Stimulated activated CD4-positive, alpha-beta T cell treated with anti-CD3 and anti-CD28 coated beads, Interleukin-12 subunit alpha, Interleukin-12 subunit beta, amount 100 ng/mL, for 24 hours (primary cell): Measurements from ENCODE around the gene PARVG.

Source experiments
- DNase-seq, 2 experiments: peaks; one replicate each; pipeline ENCODE4 v3.0.0-alpha.2; 2020; ENCODE audit warnings: low read depth in 2 of 2

PARVG gene

DNA sequence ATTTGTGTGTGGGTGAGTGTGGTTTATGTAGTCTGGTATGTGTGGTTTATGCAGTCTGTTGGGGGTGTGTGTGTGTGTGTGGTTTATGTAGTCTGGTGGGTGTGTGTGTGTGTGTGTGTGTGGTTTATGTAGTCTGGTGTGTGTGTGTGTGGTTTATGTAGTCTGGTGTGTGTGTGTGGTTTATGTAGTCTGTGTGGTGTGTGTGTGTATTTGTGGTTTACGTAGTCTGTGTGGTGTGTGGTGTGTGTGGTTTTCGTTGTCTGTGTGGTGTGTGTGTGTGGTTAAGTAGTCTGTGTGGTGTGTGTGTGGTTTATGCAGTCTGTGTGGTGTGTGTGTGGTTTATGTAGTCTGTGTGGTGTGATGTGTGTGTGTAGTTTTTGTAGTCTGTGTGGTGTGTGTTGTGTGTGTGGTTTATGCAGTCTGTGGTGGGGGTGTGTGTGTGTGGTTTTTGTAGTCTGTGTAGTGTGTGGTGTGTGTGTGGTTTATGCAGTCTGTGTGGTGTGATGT is 26.2 kb upstream of the PARVG start:
- DNase-seq: no peak

DNA sequence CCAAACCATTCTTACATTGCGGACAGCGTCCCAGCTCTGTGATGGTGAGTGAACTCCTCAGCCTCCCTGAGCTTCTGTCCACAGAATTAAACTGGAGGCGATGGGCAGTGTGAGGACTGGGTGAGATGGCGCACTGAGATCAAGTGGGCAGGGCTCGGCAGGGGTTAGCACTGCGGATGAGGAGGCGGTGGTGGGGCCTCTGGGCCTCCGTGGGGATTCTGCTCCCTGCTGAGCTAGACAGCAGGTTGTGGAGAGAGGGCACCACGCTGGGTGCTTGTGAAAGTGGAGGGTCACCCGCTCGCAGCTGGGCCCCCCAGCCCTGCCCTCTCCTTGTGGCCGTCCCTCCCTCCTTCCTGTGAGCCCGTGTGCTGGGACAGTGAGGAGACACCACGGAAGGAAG is 25.6 kb upstream of the PARVG start:
- no peak for DNase-seq

DNA sequence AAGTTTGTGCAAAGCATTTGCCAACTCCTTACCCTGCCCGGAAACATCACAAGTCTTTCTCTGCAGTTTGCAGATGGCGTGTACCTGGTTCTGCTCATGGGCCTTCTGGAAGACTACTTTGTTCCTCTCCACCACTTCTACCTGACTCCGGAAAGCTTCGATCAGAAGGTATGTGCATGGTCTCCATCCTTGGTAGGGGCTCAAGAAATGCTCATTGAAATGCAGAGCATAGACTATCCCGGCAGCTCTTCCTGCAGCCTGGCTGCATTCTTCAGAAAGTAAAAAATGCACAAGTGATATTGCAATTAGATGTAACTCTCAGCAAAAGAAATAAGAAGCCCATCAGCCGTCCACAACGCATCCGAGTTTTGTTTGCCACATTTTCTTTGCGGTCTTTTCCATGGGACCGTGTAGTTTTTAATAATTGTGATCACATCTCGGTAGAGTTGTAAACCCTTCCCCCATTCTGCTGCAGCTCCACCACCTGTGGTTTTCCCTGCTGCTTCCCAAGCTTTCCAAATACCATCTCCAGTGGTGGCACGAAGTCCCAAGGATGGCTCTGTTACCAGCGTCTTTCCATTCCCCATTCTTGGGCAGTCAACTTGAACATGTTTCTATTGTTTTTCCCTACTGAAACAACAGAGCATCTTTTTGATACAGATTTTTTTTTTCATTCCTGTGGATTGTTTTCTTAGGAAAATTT is 22.7 kb upstream of the PARVG start:
- no peak for DNase-seq

DNA sequence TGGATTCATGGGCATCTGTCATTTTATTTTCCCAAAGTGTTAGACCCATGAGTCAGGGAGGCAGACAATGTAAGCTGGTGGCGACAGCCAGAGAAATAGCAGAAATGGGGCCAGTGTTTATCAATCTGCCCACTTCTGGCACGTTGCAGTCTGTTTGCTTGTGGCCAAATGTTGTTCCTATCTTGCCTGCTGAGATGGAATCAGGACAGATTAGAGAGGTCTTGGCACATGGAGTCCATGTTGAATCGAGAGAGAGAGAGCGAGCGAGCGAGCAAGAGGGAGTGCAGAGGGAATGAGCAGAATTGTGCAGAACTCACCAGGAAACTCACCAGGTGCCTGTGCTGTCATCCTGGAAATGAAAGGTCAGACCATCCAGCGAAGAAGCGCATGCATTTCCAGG is 21.9 kb upstream of the PARVG start:
- no peak for DNase-seq

DNA sequence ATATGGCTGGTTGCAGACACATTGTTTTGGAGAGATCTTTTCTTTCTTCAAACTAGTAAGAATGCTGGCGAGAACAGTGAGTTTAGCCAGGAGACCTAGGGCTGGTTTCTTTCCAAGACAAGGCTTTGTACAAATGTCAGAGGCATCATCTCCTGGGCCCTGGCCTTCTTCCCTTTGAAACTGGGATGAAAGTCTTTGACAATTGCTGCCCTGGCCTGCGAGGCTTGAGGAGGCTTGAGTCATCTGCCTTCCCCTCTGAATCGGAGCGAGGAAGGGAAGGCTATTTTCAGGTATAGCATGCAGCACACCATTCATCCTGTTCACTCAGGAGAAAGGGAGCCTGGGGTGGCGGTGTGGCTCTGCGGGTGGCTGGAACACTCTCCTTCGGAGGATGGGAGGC is 21.5 kb upstream of the PARVG start:
- DNase-seq: no peak

DNA sequence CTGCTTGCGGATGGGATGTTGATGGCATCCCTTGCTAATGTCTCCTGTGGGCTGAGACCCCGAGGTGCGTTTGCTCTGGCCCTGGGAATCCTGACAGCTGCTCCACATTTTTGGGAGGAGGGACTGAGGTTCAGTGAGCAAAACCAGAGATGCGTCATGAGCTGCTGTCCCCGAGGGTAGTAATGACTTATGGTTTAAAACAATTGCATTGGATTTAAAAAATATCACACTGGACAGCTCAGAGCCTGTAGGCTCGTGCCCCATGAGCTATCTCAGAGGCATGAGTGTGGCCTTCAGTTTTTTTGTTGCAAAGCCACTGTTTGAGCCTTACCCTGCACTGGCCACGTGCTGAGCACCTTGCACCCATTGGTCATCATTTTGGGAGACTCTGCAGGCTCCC is 20.9 kb upstream of the PARVG start:
- DNase-seq: no peak

DNA sequence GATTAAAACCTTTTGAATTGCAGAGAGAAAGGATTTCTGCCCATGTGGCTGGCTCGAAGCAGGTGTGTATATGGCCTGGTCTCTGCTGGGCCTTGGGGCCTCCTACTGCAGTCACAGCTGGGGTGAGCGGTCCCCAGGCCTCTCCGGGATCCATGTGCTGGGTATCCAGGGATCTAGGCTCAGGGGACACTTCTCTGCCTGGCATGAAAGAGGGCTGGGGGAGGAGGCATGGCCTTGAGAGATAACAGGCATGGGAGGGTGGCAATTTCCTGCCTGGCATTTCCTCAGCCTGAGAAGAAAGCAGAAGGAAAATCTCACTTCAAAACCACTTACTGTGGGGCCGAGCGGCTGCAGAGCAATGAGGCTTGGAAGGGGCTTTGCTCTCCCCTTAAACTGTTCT is 20.3 kb upstream of the PARVG start:
- DNase-seq: no peak

DNA sequence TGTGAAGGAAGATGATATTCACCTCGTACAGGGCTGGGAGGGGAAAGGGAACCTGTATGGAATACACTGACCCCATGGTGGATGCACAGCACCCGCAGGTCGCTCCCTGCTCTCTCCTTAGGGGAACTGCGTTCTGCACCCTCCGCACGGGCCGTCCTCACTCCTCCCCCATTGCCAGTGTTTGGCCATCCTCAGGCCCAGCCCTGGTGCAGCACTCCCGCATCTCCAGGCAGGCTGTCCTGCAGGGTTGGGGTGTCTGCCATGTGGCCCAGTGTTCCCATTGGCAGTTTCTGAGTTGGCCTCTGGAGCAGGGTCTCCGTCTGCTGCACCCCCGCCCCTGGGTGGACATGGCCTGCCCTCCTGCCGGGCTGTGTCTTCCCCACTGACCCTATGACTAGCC is 19.1 kb upstream of the PARVG start:
- DNase-seq: no peak

DNA sequence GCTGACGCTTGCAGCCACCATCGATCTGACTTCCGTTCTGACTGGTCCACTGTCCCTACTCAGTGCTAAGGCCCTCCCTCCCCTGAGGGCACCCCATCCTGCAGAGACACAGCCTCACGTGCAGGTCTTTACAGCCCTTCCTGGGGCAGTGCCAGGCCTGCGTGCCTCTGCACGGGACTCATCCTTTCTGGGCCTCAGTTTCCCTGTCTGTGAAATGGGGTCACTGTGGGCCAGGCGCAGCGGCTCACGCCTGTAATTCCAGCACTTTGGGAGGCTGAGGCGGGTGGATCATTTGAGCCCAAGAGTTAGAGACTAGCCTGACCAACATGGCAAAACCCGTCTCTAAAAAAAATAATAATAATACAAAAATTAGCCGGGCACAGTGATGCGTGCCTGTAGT is 17.8 kb upstream of the PARVG start:
- DNase-seq: no peak

DNA sequence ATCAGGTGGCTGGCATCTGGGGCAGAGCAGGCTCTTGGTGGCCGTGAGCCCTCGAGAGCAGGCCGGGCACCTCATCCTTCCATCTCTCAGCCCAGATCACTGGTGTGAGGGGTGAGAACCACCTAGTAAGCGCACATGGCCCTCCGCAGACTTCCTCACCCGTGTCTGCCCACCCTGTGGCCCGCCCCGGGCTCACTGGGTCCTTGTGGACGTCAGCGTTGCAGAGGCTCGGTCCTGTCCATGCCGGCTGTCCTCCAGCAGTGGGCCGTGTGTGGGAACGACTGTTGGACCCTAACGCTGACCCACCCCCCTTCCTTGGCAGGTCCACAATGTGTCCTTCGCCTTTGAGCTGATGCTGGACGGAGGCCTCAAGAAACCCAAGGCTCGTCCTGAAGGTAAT is 17.2 kb upstream of the PARVG start:
- DNase-seq: no peak

DNA sequence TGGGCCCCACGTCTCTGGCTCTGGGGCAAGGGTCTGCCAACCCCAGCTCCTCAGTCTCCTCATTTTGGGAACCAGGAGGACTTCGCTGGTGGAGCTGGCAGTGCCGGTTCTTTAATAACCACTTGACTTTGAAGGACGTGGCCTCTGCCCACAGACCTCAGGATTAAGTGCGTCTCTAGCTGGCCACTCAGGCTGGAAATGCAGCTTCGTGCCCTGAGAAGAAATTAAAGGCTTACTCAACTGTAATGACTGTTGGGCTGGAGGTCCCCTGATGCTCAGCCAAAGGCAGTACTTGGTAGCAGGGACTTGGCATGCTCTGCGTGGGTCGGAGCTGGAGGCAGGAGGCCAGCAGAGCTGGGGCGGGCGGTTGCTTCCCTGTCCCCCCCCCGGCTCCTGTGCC is 16.7 kb upstream of the PARVG start:
- no peak for DNase-seq

DNA sequence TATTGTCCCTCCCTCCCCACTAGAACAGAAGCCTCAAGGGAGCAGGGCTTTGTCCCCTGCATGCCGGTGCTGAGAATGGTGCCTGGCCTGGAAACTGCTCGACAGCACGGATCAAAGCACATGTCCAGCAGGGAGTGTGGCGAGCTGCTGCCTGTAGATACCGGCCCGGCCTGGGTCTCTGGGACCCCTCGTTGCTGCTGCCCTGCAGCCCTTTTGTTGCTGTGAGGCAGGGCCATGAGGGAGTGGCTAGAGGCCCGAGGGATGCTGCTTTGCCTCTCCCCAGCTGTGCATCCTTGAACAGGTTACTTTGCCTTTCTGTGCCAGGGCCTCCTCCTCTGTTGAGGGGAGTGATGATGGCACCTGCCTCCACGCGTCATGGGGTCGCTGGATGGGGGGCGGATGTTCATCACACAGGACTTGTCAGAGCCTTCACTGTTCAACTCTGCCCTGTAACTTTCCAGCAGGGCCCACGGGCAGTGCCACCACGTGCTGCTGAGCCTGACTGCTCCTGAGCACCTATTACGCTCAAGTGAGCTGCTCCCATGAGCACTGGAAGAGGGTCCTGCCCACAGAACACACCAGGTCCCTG is 15.3 kb upstream of the PARVG start:
- no peak for DNase-seq

DNA sequence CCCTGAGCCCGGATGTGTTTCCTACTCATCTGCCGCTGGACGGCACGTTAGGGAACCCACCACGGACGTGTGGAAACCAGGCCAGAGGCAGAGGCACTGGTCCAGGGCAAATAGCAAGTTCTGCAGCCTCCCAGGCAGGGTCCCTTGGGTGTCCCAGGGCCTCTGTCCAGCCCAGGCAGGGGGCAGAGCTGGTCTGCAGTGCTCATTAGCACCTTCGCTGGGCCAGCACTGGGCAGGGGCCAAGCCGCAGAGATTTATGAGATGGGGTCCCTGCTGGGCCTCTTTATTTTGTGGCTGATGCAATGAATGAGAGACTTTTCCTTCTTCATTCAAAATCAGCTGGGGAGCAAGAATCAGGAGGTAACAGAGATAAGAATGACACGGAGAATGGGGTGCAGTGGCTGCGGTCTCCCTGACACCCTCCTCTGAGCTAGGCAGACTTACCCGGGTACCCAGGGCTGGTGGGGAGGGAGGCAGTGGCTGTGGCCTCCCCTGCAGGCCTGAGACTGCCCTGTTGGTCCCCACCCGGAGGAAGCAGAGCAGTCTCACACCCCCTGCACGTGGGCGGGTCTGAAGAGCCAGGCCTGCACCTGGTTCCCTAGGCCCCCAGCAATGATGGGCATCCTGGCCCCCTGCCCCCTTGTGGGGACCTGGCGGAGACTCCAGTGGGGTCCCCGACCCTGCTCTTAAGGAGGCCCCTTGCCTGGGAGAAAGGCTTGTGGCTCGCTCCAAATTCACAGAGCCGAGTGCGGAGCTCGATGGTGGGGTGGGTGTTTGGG is 14.0 kb upstream of the PARVG start:
- no peak for DNase-seq

DNA sequence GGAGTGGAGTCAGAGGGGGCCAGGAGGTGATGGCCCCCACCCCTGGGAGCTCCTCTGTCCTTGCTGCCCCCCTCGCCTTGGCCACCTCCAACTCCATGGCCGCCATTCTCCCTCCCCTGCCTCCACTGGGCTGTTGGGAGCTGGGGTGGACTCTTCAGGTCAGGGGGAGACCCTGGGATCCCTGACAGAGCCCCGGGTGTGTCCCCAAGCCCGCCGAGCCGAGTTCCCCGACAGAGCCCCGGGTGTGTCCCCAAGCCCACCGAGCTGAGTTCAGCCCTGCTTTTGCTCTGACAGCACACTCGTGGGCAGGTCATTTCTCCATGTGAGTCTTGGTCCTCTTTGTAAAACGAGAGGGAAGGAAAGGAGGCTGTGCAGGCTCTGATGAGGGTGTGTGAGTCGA is 13.2 kb upstream of the PARVG start:
- DNase-seq: no peak

DNA sequence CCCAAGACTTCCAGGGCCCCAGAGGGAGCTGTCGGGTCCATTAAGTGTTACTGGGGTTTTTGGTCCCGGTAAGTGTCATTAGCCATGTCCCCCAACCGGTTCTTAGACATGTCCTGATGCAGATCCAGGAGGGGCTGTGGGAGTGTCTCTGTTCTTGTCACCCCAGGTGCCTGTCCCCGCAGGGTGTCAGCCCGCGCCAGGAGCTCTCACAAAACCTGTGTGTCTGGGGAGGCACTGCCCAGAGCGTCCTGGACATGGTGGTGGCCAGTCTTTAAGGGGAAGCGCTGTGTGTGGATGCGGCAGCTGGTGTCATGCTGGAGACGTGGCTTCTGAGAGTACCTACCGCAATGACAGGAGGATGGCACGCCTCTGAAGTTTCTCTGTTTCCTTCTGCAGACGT is 12.5 kb upstream of the PARVG start:
- DNase-seq: no peak

DNA sequence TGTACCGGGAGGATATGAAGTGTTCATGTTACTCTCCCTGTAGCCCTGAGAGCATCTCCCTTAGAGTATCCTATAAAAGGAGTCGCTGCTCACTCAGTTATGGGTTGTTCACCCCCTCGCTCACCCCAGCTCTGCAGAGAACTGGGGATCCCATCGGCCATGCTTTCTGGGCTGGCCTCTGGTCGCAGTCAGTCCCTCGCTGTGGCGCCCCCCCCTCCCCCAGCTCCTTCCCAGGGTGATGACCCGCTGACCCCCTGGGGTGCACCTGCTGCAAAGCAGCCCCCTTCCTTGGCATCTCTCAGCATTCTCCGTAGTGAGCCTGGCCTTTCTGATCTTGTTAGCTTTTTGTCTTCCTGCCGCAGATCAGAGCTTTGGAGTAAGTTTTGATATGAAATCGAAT is 10.3 kb upstream of the PARVG start:
- DNase-seq: no peak

DNA sequence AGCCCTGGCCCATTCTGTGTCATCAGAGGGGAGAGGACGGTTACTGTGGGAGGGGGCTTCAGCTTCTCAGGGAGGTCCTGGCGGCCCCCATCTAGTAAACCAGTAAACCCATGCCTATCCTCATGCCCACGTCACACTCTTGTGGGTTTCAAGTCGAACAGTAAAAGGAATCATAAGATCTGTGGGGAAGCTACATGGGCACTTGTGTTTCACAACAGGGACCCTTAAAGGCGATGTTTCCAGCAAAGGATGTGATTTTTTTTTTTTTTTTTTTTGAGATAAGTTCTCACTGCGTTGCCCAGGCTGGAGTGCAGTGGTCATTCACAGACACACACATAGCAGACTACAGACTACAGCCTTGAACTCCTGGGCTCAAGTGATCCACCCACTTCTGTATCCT is 9.2 kb upstream of the PARVG start:
- no peak for DNase-seq

DNA sequence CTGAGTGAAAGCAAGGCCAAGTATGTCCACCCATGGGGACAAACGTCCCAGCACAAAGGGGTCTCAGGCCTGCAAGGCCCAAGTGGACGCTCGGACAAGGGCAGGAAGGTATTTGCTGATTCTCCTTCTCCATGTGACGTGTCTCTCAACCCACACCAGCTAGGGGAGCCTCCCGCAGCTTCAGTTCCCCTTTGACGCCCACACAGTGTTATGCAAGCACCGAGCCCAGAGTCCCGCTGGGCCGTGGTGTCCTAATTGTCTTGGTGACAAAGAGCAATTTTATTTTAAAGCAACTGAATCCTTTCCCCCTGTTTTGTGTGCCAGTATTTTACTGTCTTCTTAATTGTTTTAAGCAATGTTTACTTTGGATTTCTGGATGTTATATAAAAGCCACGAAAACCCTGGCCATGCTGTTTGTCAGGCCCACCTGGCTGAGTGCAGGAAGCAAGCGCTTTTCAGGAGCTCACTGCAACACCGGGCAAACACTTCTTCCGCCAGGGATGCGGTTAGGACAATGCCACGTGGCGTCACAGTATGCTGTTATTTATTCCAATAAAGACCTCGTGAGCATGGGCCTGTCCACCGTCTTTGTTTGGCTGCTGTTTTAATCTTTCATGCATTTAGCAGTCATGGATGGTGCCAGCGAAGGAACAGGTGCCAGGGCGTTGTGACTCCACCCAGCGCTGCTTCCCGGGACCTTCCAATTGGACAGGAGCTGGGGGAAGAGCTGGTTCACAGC is 8.2 kb upstream of the PARVG start:
- DNase-seq: no peak

DNA sequence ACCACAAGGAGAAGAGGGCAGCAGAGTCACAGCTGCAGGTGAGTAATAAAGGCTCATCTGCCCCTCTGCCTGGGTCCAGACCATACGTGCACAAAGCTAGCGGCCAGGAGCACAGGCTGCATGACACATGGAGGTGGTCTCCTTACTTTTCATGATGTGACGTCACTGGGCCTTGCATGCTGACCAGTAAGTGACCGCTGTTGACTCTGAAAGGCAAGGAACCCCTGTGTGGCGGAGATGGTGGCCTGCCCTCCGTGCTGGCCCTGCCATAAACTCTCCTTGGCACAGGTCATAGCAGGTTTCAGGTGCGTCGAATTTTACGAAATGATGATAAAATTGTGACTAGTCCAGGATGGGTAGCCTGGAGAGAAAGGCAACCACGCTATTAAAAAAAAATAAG is 7.6 kb upstream of the PARVG start:
- DNase-seq: no peak

DNA sequence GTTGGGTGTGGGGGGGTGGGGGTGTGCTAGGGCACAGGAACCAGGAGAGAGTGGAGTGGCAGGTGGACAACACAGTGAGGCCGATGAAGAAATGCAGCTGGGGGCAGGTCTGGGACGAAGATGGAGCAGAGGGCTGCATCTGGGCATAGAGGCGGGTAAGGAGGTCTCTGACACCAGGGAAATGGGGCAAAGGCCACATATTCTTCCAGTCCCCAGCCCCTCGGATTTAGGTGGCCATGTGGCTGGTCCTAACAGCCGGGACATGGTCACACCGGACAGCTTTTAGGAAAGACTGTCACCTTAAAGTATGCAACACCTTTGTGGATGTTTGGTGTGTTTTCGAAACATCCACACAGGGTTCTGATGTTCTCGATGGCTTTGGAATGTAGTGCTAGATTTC is 5.0 kb upstream of the PARVG start:
- DNase-seq: no peak

DNA sequence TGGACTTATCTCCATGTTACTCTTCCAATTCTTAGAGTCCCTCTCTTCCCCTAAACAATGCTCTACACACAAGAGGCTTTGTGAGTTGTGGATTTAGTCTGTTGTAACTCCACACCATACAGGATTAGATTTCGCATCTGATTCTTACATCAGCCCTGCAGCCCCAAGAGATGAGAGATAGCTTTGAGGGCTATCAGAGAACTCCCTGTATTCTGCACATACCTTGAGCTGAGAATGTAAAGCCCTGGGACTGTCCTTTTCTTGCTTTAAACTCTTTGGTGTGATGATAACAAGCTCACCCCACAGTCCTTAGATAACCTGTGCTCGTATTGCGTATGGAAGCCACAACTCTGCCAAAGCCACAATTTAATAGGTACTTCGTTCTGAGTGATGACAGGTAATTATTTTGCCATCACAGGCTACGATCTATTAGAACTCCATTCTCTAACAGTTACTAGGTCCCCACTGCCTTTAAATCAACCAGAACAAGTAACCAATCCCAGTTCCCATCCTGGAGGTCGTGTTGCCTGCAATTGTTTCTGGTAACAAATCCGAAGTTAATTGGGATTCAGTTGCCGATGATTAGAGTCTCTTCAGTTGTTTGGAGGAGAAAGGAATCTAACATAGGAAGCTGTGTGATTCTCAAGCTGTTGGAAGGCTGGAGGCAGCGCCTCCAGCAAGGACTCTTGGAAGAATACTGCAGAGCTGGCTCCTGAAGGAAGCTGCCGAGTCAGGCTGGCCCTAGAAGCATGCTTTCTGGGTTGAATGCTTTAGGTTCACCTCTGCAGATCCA is 1.3 kb upstream of the PARVG start:
- DNase-seq: no peak
